ENCODE data around the gene PEX10. TPM values are rescaled to one million over a fixed set of nuclear protein-coding genes. Genes with fewer than 3 reads are reported as not detected.

The PEX10 gene
- total and polyA plus RNA-seq, 10 of the 15 experiments (the other 5 are each of a cell fraction or from before 2014, with no cell fraction given) = 0.24 to 24.9 (median 16.8) TPM; not detected in 1

- peaks cover 30% of the 10 kb centered on the region for H3K4me1 ChIP-seq (ENCODE audit: control insufficient read depth, insufficient read depth, low read length)
- 90% methylated on average over 9 of the region's 9 CpGs for WGBS (ENCODE audit: insufficient coverage, insufficient replicate concordance, low lambda C conversion rate, missing lambda C conversion rate)
- H3K27ac ChIP-seq (ENCODE audit: control insufficient read depth, insufficient read depth) = no peak overlapping the region
- peaks cover 10 to 15% of the 10 kb centered on the region in 2 experiments for H3K36me3 ChIP-seq (ENCODE audit: control insufficient read depth in 2 of 2, insufficient read depth in 2 of 2, low read length in 1 of 2)
- BruUV-seq (replicated peaks) = no TSS peak
- ChIA-PET RAD21 (ENCODE audit: unreplicated experiment) (interaction anchor here (0.7 to 1.0 kb wide), 2 partner anchors 153 to 164 kb away, joined by 3 read pairs; no protein-coding TSS in a partner anchor), POLR2A (no interaction called here), SMC1A (ENCODE audit: uncharacterized antibody, unreplicated experiment) (no interaction called here), CTCF (interaction anchor here (0.6 to 1.0 kb wide), 2 partner anchors 155 to 393 kb away, joined by 3 to 5 read pairs; no protein-coding TSS in a partner anchor)
- DNase-seq (ENCODE audit: low read depth, low spot score) (no peak), FAIRE-seq (no peak), ATAC-seq (no peak)
- no peaks in the 10 kb centered on the region for H3K27me3 ChIP-seq (replicated peaks in 1 of 2; ENCODE audit: control insufficient read depth in 2 of 2, insufficient read depth in 2 of 2, low read length in 1 of 2)
- no peak overlapping the region for H2AFZ ChIP-seq (ENCODE audit: control insufficient read depth, low read depth, low read length)
- H3K79me2 ChIP-seq (ENCODE audit: control insufficient read depth, insufficient read depth, low read length) = peaks cover 45% of the 10 kb centered on the region
- intact Hi-C loops (cut with micrococcal nuclease; ENCODE audit: unreplicated experiment) (no loop called here), in situ Hi-C loops (cut with MboI) (no loop called here)
- no peaks in the 10 kb centered on the region for H3K9me3 ChIP-seq (replicated peaks; ENCODE audit: control insufficient read depth, insufficient read depth, low read length)
- H3K4me2 ChIP-seq (ENCODE audit: control insufficient read depth, insufficient read depth) = peak overlapping the region; percentile 95; the same call in 1 of the 2 replicates
- no peak overlapping the region for H3K9ac ChIP-seq (ENCODE audit: control insufficient read depth, insufficient read depth, low read length)
- TF ChIP-seq PML (IDR thresholded peaks at IDR 0.05; ENCODE audit: low read length) (no peak), POLR2A (IDR thresholded peaks at IDR 0.05; ENCODE audit: low read depth, low read length) (peak; percentile 1; the same call in 1 of the 2 replicates)
- H4K20me1 ChIP-seq (ENCODE audit: control insufficient read depth, insufficient read depth) = no peaks in the 10 kb centered on the region
- peak overlapping the region; percentile 22; the same call in 1 of the 2 replicates for H3K4me3 ChIP-seq
Observed at GRCh38 chr1:2393471-2393877, 18.9 kb downstream of the PEX10 start.

- FAIRE-seq = no peak
- in situ Hi-C loops (cut with MboI) = no loop called here
- TF ChIP-seq, protein P1, sequence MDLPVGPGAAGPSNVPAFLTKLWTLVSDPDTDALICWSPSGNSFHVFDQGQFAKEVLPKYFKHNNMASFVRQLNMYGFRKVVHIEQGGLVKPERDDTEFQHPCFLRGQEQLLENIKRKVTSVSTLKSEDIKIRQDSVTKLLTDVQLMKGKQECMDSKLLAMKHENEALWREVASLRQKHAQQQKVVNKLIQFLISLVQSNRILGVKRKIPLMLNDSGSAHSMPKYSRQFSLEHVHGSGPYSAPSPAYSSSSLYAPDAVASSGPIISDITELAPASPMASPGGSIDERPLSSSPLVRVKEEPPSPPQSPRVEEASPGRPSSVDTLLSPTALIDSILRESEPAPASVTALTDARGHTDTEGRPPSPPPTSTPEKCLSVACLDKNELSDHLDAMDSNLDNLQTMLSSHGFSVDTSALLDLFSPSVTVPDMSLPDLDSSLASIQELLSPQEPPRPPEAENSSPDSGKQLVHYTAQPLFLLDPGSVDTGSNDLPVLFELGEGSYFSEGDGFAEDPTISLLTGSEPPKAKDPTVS (IDR thresholded peaks at IDR 0.05; ENCODE audit: low read depth, low read length) = no peak
- no peak for TF ChIP-seq RAD21 (IDR thresholded peaks at IDR 0.05; ENCODE audit: insufficient read depth, low read depth, low read length)
- TF ChIP-seq RBBP5 (conservative IDR thresholded peaks at IDR 0.05) = no peak
- TF ChIP-seq YBX1 (IDR thresholded peaks at IDR 0.05) = no peak
- no peak for TF ChIP-seq PAX8 (IDR thresholded peaks at IDR 0.05)
- TF ChIP-seq, protein P2, sequence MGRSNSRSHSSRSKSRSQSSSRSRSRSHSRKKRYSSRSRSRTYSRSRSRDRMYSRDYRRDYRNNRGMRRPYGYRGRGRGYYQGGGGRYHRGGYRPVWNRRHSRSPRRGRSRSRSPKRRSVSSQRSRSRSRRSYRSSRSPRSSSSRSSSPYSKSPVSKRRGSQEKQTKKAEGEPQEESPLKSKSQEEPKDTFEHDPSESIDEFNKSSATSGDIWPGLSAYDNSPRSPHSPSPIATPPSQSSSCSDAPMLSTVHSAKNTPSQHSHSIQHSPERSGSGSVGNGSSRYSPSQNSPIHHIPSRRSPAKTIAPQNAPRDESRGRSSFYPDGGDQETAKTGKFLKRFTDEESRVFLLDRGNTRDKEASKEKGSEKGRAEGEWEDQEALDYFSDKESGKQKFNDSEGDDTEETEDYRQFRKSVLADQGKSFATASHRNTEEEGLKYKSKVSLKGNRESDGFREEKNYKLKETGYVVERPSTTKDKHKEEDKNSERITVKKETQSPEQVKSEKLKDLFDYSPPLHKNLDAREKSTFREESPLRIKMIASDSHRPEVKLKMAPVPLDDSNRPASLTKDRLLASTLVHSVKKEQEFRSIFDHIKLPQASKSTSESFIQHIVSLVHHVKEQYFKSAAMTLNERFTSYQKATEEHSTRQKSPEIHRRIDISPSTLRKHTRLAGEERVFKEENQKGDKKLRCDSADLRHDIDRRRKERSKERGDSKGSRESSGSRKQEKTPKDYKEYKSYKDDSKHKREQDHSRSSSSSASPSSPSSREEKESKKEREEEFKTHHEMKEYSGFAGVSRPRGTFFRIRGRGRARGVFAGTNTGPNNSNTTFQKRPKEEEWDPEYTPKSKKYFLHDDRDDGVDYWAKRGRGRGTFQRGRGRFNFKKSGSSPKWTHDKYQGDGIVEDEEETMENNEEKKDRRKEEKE (IDR thresholded peaks at IDR 0.05) = no peak
- TF ChIP-seq NR2C1 (IDR thresholded peaks at IDR 0.05) = no peak
- TF ChIP-seq ZNF207 (IDR thresholded peaks at IDR 0.05; ENCODE audit: borderline replicate concordance) = no peak
- no peak for TF ChIP-seq SIN3A (IDR thresholded peaks at IDR 0.05; ENCODE audit: low read depth, low read length)
- no peak for TF ChIP-seq BRCA1 (IDR thresholded peaks at IDR 0.05; ENCODE audit: low read depth, low read length)
- TF ChIP-seq NRF1 (conservative IDR thresholded peaks at IDR 0.05; ENCODE audit: low read depth, low read length) = no peak
- TF ChIP-seq POLR2AphosphoS5 (IDR thresholded peaks at IDR 0.05; ENCODE audit: low read length) = no peak
Observed at GRCh38 chr1:2392686-2393085, 19.7 kb downstream of the PEX10 start.

More at GRCh38 chr1:2392686-2393085, 19.7 kb downstream of the PEX10 start:
- ChIA-PET POLR2A (interaction anchor here (1.7 kb wide), 1 partner anchor 134 kb away, joined by 3 read pairs; the partner anchor contains the start of gene PANK4), RAD21 (ENCODE audit: unreplicated experiment) (interaction anchor here (1.9 kb wide), 1 partner anchor 156 kb away, joined by 12 read pairs; no protein-coding TSS in a partner anchor), CTCF (interaction anchor here (1.0 kb wide), 1 partner anchor 156 kb away, joined by 5 read pairs; no protein-coding TSS in a partner anchor), SMC1A (ENCODE audit: uncharacterized antibody, unreplicated experiment) (no interaction called here)
- Histone ChIP-seq H3K4me1 (ENCODE audit: control insufficient read depth, insufficient read depth, low read length) (peaks cover 34% of the 10 kb centered on the region), H3K79me2 (ENCODE audit: control insufficient read depth, insufficient read depth, low read length) (peaks cover 47% of the 10 kb centered on the region), H3K9me3 (replicated peaks; ENCODE audit: control insufficient read depth, insufficient read depth, low read length) (no peaks in the 10 kb centered on the region), H3K27ac (ENCODE audit: control insufficient read depth, insufficient read depth) (peak overlapping the region; percentile 71), H4K20me1 (ENCODE audit: control insufficient read depth, insufficient read depth) (no peaks in the 10 kb centered on the region), H3K4me3 (peak overlapping the region; percentile 97), H3K4me2 (ENCODE audit: control insufficient read depth, insufficient read depth) (peak overlapping the region; percentile 95), H3K9ac (ENCODE audit: control insufficient read depth, insufficient read depth, low read length) (peak overlapping the region; percentile 92), H2AFZ (ENCODE audit: control insufficient read depth, low read depth, low read length) (no peak overlapping the region), H3K27me3 (replicated peaks in 1 of 2; ENCODE audit: control insufficient read depth in 2 of 2, insufficient read depth in 2 of 2, low read length in 1 of 2) (no peaks in the 10 kb centered on the region), H3K36me3 (ENCODE audit: control insufficient read depth in 2 of 2, insufficient read depth in 2 of 2, low read length in 1 of 2) (peaks cover 8 to 15% of the 10 kb centered on the region in 2 experiments)
- ATAC-seq = no peak
- BruUV-seq (replicated peaks) = no TSS peak
- intact Hi-C loops (cut with micrococcal nuclease; ENCODE audit: unreplicated experiment) = no loop called here
- no peak for DNase-seq (ENCODE audit: low read depth, low spot score)
- 46% methylated on average over 16 of the region's 16 CpGs for WGBS (ENCODE audit: insufficient coverage, insufficient replicate concordance, low lambda C conversion rate, missing lambda C conversion rate)
